SK-N-MC (cell line): Measurements from ENCODE around the gene MCRS1.

Experiments used
- DNase-seq: peaks from one replicate; pipeline ENCODE4 v3.0.0-alpha.2; 2011; ENCODE audit warnings: low read depth, low spot score
- H3K27ac ChIP-seq: fragments of 200-600 bp; sonication (generic); 2 replicates; pipeline ENCODE4 v1.5.1; 2016; ENCODE audit warnings: mixed run types
- H3K36me3 ChIP-seq: fragments of 200-600 bp; sonication (generic); 2 replicates; pipeline ENCODE4 v1.6.1; 2017; ENCODE audit warnings: antibody characterized with exemption, low read length, mixed read lengths; ENCODE audit not compliant: insufficient read depth
- H3K4me3 ChIP-seq: fragments of 200-600 bp; sonication (generic); 2 replicates; pipeline ENCODE4 v1.5.1; 2016
- H3K9ac ChIP-seq: fragments of 200-600 bp; sonication (generic); 2 replicates; pipeline ENCODE4 v1.8.0; 2017; ENCODE audit warnings: mixed run types, mixed read lengths; ENCODE audit not compliant: insufficient read length
- H3K9me3 ChIP-seq: fragments of 200-600 bp; sonication (generic); 2 replicates; pipeline ENCODE4 v1.6.1; 2017; ENCODE audit warnings: low read depth, mild to moderate bottlenecking, antibody characterized with exemption, low read length, moderate library complexity, mixed read lengths
- EZH2 ChIP-seq: fragments of 200-600 bp; sonication (generic); IDR thresholded peaks from one replicate; pipeline ENCODE4 v1.6.1; 2017; ENCODE audit warnings: antibody characterized with exemption
- FOXP2 ChIP-seq: optimal IDR thresholded peaks from 2 replicates; pipeline ENCODE3; 2011; ENCODE audit warnings: mild to moderate bottlenecking, moderate library complexity; ENCODE audit not compliant: insufficient read depth; ENCODE audit errors: extremely low read length, control extremely low read depth
- POLR2AphosphoS5 ChIP-seq: IDR thresholded peaks from 2 replicates; pipeline ENCODE4 v1.6.1; 2012; ENCODE audit warnings: mild to moderate bottlenecking, low read depth, low read length, borderline replicate concordance

Gene MCRS1

DNA sequence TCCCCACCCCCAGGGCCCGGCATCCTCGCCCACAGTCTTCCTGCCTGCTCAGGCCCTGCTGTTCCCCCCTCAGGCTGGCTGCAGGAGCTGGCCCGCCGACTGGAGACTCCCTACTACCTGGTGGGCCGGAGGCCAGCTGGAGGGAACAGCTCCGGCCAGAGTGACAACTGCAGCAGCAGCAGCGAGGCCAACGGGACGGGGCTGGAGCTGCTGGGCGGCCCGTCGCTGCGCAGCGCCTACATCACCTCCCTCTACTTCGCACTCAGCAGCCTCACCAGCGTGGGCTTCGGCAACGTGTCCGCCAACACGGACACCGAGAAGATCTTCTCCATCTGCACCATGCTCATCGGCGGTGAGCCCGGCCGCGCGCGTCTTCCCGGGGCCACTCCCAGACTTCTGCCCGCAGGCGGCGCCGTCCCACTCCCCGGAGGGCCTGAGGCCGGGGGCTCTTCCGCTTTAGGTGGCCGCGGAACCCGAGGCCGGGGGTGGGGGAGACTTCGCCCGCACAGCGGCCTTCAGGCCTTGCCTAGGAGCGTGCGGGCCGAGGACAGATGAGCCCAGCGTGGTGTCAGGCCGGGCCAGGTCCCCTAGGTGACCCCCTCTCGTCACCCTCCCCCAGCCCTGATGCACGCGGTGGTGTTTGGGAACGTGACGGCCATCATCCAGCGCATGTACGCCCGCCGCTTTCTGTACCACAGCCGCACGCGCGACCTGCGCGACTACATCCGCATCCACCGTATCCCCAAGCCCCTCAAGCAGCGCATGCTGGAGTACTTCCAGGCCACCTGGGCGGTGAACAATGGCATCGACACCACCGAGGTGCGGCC lies 18.9 kb downstream of the MCRS1 start:
- Histone ChIP-seq H3K9ac (no peak overlapping the region), H3K36me3 (no peaks in the 10 kb centered on the region), H3K9me3 (no peaks in the 10 kb centered on the region), H3K4me3 (no peak overlapping the region), H3K27ac (no peak overlapping the region)
- no peak for DNase-seq
- TF ChIP-seq EZH2 = no peak
- TF ChIP-seq FOXP2 = no peak
- TF ChIP-seq POLR2AphosphoS5 = no peak

DNA sequence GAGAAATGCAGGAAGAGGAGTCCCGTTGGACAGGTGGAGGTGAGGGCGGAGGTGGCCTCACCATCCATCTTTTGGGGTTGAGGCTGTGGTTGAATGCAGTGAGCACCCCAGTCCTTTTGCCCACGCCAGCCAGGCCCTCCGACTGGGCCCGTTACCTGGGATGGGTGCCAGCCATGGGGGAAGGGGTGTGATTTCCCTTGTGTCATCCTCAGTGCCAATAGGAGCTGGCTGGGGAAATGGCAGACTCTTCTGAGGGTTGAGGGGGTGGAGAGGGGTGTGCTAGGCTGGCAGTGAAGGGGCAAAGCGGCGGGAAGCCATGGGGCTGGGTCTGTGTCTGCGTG lies 19.5 kb downstream of the MCRS1 start:
- Histone ChIP-seq H3K9ac (no peak overlapping the region), H3K36me3 (no peaks in the 10 kb centered on the region), H3K9me3 (no peaks in the 10 kb centered on the region), H3K4me3 (no peak overlapping the region), H3K27ac (no peak overlapping the region)
- no peak for TF ChIP-seq FOXP2
- TF ChIP-seq EZH2 = no peak
- TF ChIP-seq POLR2AphosphoS5 = no peak
- no peak for DNase-seq

DNA sequence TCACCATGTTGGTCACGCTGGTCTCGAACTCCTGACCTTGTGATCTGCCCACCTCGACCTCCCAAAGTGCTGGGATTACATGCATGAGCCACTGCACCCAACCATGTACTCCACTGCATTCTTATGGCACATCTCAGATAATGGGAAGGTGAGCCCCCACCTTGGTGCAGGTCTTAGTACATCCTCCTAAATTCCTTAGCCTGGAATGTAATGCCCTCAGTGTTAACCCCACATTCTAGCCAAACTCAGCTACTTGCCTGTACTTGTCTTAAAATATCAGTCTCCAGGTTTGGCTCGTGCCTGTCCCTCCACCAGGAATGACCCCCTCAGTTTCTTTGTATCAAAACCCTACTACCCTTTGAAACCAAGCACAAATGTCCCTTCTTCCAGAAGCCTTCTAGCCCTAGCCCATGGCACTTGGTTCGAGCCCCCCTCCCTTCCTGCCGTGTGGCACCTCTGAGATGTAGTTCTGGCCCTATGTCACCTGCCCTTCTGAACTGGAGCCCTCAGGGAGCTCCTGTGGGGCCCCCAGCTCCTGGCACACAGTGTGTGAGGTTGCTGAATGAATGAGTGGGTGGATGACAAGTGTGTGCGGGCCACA lies 20.8 kb downstream of the MCRS1 start:
- Histone ChIP-seq H3K9ac (no peak overlapping the region), H3K27ac (no peak overlapping the region), H3K36me3 (no peaks in the 10 kb centered on the region), H3K4me3 (no peak overlapping the region), H3K9me3 (no peaks in the 10 kb centered on the region)
- TF ChIP-seq FOXP2 (no peak), POLR2AphosphoS5 (no peak), EZH2 (no peak)
- no peak for DNase-seq

DNA sequence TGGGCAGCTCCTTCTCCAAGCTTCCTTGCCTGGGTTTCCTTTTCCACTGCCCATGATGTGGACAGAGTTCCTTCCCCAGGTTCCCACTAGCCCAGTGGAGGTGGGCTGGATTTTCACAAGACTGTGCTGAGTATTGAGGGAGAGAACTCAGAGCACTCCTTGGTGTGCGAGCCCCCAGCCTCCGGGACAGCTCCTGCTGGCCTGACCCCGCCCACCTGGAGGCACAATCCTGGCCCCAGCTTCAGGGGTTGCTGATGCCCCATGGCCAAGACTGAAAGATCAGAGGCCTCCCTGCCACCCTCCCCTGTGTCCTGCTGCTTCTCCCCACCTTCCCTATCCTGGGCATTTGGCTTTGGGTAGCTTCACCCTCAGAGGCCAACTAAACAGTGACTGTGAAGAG lies 21.5 kb downstream of the MCRS1 start:
- Histone ChIP-seq H3K4me3 (no peak overlapping the region), H3K36me3 (no peaks in the 10 kb centered on the region), H3K9me3 (no peaks in the 10 kb centered on the region), H3K9ac (no peak overlapping the region), H3K27ac (no peak overlapping the region)
- TF ChIP-seq POLR2AphosphoS5 = no peak
- TF ChIP-seq EZH2 = no peak
- TF ChIP-seq FOXP2 = no peak
- no peak for DNase-seq

DNA sequence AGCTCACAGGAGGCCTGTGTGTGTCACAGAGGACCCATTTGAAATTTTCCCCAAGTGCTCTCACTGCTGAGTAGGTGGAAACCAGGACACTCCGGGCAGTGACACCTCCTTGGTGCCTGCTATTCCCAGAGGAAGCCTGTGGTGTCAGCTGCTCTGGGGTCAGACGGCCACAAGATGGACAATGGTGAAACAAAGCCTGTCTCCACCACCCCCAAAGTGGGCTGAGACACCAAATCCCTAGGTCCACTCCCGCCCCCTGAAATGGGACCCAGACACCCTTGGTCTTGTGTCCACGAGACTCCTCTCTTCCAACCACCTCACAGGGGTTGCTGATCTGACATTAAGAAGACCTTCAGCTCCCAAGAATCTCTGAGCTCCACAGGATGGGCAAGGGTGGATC lies 22.1 kb downstream of the MCRS1 start:
- TF ChIP-seq EZH2 (no peak), POLR2AphosphoS5 (no peak), FOXP2 (no peak)
- H3K9me3 ChIP-seq = no peaks in the 10 kb centered on the region
- DNase-seq = no peak
- no peak overlapping the region for H3K9ac ChIP-seq
- H3K4me3 ChIP-seq = no peak overlapping the region
- no peaks in the 10 kb centered on the region for H3K36me3 ChIP-seq
- H3K27ac ChIP-seq = no peak overlapping the region

DNA sequence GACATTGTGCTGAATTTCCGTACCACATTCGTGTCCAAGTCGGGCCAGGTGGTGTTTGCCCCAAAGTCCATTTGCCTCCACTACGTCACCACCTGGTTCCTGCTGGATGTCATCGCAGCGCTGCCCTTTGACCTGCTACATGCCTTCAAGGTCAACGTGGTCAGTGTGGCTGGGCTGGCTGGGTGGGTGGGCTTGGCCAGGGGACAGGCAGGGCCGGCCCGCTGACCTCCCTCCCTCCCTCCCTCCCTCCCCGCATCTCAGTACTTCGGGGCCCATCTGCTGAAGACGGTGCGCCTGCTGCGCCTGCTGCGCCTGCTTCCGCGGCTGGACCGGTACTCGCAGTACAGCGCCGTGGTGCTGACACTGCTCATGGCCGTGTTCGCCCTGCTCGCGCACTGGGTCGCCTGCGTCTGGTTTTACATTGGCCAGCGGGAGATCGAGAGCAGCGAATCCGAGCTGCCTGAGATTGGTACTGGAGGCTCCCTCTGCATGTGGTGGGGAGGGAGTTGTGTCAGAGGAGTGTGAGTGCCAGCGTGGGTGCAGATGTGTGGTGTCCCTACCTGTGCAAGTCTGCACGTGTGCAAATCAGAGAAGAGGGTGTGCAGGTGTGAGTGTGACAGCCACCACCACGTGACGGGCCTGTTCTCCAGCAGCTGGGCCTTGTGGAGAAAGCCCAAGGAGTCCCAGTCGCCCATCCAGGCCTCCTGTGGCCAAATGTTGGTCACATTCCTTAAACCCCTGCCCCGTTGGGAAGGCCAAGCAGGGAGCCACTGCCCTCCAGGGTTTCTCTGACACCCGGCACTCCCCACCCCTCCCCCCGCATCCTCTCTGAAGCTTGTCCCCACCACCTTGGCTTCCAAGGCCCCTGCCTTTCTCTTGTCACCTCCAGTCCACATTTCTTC lies 23.8 kb downstream of the MCRS1 start:
- Histone ChIP-seq H3K36me3 (no peaks in the 10 kb centered on the region), H3K4me3 (no peak overlapping the region), H3K27ac (no peak overlapping the region), H3K9ac (no peak overlapping the region), H3K9me3 (no peaks in the 10 kb centered on the region)
- TF ChIP-seq FOXP2 (no peak), POLR2AphosphoS5 (no peak), EZH2 (no peak)
- DNase-seq = no peak

DNA sequence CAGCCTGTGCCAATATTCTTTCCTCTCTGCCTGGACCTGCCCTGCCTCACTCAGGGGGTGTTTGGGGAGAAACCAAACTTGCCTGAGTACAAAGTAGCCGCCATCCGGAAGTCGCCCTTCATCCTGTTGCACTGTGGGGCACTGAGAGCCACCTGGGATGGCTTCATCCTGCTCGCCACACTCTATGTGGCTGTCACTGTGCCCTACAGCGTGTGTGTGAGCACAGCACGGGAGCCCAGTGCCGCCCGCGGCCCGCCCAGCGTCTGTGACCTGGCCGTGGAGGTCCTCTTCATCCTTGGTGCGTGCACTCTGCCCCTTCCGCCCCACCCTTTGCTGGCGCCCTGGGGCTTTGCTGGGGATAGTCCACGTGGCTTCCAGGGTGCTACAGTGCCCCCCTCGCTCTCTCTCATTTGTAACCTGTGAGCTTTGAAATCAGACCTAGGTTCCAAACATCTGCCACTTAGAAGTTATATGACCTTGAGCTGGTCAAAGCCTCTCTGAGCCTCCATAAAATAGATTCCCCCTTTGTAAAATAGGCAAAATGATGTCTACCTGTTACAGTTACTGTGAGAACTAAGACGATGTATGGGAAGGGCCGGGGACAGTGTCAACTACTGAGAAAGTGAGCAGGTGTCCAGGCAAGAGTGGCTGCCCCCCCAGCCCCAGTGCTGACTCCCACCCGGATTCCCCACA lies 24.6 kb downstream of the MCRS1 start:
- Histone ChIP-seq H3K36me3 (no peaks in the 10 kb centered on the region), H3K27ac (no peak overlapping the region), H3K9me3 (no peaks in the 10 kb centered on the region), H3K4me3 (no peak overlapping the region), H3K9ac (no peak overlapping the region)
- no peak for TF ChIP-seq POLR2AphosphoS5
- TF ChIP-seq FOXP2 = no peak
- TF ChIP-seq EZH2 = no peak
- DNase-seq = no peak

DNA sequence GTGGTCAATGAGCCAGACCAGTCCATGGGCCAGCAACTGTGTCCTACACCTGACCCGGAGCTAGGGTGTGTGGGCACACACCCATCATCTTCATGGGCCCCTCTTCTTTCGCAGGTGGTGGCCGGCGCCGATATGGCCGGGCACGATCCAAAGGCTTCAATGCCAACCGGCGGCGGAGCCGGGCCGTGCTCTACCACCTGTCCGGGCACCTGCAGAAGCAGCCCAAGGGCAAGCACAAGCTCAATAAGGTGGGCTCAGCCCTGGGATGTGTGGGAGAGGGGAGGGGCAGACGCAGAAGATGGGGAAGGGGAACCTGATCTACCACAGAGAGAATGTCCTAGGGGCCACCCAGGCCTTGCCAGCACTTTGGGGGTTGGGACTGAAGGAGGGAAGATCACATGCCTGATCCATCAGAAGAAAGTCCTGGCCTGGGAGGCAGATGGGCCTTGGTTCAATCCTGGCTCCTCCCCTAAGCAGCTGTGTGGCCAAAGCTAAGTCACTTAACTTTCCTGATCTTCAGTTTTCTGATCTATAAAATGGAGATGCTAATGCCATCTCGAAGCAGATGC lies 25.3 kb downstream of the MCRS1 start:
- Histone ChIP-seq H3K4me3 (no peak overlapping the region), H3K36me3 (no peaks in the 10 kb centered on the region), H3K9ac (no peak overlapping the region), H3K9me3 (no peaks in the 10 kb centered on the region), H3K27ac (no peak overlapping the region)
- no peak for DNase-seq
- TF ChIP-seq POLR2AphosphoS5 (no peak), EZH2 (no peak), FOXP2 (no peak)
